HG02943 (cell line): Measurements from ENCODE around the gene KIF18B.

Source experiments
- ATAC-seq: cut with Tn5 transposase; IDR thresholded peaks from one replicate; pipeline ENCODE4 v1.9.1; 2021; ENCODE audit warnings: mild to moderate bottlenecking, low read depth, moderate library complexity; ENCODE audit not compliant: unreplicated experiment

KIF18B gene

DNA sequence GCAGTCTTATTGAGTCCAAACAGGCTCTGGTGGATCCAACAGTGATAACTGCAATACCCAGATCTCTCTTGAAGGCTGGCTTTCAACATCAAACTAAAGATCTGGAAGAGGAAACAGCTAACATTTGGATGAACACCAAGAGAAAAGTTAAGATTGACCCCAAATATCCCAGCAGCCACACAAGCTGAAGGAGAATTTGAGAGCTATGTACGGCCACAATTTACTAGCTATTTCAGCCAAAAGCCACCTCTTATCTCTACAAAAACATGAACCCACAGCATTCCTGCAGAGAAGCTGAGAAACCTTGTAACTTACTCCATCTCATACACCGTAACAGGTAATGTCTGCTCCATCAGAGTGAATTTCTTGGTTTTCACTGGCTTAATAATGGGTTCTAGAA is 62.6 kb downstream of the KIF18B start:
- ATAC-seq: no peak

- no peak for ATAC-seq
Observed at GRCh38 chr17:44881145-44881544, 66.4 kb downstream of the KIF18B start.

DNA sequence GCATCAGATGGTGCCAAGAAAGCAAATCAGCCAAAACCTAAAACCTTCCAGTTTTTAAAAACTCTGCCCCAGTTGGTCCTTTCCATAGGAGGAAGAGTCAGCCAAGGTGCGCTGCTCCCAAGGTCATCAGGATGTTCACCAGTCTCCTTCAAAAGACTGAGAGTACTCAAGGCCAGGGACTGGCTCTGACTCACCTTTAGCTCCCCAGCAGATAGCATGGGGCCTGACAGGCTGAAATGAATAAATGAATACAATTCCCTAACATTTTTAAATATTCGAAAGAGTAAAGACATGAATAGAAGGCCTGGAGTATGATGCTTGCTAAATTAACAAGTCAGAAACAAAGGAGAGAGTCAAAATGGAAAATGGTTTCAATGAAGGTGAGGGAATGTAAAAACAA is 67.5 kb downstream of the KIF18B start:
- ATAC-seq: no peak

DNA sequence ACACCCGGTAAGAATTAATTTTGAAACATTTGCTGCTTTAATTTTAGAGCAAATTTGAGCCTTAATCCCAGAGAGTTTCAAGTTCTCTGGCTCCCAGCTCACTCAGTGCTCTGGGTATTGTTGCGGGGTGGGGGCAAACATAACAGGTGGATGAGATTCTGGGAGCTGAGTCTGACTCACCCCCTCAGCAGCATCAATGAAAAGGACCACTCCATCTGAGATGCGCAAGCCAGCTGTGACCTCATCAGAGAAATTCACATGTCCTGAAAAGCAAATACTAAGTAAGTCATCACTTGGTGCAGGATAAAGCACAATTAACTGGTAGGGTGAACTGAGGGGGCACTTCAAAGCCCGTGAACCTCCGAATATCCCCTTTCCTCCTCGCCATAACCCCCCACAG is 68.2 kb downstream of the KIF18B start:
- ATAC-seq: no peak

DNA sequence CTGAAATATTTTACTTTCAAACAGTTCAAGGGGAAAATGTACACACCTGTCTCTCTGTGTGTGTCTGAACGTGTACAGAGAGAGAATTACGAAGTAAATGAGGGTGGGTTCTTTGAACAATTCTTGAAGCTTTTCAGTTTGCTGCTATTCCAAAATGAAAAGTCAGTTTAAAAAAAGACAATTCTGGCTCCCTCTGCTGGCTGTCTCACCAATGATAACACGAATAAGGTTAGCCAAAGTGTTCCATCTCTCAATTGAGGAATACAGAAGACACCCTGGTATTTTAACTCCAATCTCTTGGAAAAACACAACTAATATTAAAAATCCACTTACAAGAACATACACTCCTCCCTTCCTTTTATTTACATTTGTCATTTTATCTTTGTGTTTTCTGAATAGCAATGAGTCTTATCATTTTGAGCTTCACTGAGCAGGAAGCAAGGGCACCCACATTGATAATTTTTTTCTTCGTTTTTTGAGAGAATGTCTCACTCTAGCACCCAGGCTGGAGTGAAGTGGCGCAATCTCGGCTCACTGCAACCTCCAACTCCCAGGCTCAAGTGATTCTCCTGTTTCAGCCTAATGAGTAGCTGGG is 68.8 kb downstream of the KIF18B start:
- no peak for ATAC-seq

DNA sequence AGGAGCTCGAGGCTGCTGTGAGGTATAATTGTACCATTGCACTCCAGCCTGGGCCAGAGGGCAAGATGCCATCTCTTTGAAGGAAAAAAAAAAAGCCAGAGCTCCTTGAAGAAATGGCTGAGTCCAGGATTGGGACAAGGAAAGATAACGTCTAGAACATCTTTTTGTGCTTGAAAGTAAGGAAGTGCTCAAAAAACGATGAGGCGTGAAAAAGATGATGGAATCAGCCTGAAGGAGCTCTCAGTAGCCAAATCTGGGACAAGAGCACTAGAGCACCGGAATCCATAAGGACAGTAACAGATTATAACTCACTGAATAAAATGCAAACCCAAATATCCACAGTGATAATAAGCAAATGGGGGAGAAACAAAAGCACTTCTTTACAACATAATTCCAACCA is 70.5 kb downstream of the KIF18B start:
- ATAC-seq: no peak

DNA sequence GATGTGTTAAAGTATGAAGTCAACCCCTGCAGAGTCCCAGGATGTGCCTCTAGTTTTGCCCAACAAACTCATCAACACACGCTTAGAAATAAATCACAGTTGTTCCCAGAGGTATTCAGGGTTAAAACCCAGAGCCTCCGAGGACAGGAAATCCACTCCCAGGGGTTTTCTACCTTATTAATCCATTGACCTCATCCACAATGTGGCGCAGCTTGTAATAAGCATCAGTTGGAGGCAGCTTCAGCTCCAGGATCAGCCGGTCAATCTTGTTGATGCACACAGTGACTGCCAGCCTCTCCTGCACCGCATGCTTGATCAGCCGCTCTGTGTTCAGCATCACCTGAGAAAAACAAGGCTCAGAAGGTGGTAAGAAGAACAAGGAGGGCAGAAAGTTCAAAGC is 71.8 kb downstream of the KIF18B start:
- no peak for ATAC-seq
